GOT3 (cell line): Measurements from ENCODE around the gene TEX22.

Experiments
- DNase-seq: peaks from one replicate; lab custom pipeline; 2025; ENCODE audit warnings: mixed read lengths; lab: John Stamatoyannopoulos, UW

Gene TEX22

DNA sequence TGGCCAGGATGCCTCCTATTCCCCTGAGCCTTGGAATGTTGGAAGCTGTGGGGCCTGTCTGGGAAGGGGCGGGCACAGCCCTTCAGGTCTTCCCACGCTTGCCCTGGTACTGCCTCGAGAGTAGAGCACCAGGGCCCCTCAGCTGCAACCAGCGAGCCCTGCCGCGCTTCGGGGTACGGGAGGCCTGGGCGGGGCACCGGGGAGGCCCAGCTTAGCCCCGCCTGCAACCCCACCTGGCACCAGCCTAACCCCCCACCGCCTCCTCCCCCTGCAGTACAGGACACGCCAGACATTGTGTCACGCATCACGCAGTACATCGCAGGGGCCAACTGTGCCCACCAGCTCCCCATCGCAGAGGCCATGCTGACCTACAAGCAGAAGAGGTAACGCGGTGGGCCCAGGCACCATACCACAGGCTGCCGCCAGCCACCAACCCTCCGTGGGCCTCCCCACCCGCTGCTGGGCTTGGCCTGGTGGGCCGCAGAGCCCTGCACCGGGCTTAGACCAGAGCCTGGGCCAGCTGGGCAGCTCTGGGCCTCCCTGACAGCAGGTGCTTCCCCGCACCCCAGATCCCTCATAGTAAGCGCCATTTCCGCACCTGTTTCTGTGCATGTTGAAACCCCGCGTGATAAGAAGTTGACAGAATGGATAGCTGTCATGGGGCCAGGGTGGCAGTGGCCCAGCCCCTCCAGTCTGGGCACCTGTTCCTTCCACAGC, 13.6 kb upstream of the TEX22 start:
- DNase-seq = no peak

DNA sequence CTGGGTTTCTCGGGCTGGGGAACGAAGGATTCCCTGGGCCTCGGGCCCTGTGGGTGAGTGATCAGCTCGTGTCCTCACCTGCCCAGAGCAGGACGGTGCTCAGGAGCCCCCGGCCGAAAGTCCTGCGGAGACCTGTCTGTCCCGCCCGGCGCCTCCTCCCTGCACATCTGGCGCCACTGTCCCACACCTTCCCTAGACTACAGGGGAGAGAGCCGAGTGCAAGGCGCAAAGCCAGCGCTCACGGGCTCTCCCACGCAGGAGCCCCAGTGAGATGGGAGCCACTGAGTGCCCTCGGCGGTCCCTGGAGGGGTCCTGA, 13.1 kb upstream of the TEX22 start:
- DNase-seq = no peak

DNA sequence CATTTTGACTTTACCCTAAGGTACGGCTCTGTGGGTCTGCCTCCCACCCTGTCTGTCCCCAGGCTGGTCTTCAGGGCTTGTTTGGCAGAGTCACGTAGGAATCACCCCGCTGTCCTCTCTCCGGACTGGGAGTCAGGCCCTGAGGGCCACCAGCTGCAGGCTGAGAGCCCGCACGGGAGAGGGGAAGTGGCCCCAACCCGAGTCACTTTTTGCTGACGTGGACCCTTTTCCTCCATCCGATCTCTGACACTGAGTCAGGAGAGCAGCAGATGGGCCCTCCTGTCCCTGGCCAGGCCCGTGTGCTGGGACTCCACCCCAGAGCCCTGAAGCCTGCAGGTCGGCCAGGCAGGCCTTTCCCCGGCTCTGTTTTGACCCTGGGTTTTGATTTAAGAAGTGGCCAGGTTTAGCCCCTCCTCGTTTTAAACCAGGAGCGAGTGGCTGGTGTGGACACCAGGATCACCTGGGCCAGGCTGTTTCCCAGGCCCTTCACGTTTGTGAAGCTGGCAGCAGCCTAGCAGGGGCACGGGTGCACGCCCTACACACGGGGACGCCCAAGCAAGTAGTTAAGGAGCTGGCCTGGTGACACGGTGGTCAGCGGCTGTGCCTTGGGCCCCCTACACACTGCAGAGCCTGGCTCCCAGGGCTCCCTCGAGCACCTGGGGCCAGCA, 12.5 kb upstream of the TEX22 start:
- no peak for DNase-seq

DNA sequence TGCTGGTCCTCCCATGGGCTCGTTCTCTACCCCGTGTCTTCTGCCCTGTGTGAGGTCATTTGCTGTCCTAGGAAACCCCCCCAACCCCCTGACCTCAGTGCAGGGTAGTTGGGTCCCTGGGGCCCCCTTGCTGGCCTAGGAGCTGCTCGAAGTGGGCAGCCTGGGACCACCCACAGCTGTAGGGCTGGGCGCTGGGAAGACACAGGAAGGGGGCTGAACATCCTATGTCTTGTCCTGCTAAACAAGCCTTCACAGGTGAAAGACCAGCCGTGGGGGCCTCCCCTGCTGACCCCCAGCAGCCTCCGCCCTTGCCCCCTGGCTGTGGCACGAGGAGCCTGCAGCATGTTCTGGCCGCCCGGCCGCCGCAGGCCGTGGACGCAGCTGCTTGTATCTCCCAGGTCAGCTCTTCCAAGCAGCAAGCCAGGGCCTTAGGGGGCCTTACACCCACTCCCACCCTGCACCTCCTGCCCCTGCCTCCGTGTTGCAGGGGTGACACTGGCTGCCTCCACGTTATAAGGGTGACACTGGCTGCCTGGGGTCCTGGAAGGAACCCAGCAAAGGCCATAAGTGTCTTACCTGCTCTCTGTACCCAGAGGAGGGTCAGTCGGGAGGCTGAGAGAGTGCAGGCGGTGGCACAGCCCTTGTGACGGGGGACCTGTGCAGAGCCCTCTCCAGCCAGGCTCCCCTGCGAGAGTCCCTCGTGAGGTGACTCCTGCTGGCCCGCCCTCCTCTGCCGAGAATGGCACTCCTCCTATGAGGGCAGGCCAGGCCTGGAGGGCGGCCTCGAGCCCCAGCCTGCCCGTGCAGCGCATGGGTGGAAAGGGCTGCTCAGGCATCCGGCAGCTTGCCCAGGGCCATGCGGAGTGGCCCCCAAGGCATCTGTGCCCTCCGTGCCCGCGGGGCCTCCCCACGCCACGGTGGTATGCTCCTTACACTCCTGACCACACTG, 11.5 kb upstream of the TEX22 start:
- no peak for DNase-seq

DNA sequence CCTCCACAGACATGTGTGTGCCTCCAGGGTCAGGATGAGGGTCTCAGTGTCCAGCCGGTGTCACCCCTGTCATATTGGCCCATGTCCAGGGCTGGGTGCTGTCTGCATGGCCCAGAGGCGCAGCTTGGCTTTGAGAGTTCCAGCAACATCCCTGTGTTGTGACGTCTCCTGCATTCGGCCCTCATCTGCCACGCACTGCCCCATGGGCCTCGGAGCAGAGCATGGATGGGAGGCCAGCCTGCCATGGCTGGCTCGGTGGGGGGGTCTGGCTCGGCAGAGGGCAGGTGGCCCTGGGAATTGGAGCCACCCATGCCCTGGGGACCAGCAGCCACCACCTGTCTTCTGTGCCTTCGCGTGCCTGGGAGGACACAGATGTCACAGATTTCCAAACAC, 10.8 kb upstream of the TEX22 start:
- no peak for DNase-seq

DNA sequence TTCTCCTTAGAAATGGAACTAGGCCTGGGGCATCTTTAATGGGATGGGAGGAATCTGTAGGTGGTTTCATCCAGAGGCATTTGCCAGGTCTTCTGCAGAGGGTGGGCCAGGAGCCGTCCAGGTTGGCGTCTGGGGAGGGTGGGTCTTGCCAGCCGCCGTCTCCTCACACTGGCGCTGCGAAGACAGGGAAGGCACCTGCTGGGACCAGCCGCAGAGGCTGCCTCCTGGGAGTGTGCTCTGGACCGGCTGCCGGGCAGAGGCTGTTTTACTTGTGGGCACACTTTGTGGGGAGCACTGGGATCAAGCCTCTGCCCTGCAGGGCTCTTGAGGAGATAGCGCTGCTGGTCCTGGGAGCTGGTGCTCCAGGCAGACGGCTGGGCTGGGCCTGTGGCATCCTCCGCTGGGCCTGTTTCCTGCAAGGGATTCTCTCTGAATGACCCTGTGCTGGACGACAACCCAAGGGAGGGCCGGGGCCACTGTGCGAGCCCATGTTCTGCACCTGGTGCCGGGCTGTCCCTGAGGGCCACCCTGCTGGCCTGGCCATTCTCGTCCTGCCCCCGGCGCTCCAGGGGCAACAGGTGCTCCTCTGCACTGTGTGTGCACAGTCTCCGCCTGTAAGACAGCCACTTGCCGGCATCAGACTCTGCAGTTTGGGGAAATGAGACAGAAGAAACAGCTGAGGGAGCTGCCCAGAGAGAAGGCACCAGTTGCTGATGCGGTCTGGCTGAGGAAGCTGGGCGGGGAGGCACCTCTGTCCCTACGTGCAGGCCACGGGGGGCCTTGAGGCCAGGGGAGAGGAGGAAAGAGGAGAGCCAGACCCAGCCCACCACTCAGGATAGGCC, 10.0 kb upstream of the TEX22 start:
- no peak for DNase-seq

DNA sequence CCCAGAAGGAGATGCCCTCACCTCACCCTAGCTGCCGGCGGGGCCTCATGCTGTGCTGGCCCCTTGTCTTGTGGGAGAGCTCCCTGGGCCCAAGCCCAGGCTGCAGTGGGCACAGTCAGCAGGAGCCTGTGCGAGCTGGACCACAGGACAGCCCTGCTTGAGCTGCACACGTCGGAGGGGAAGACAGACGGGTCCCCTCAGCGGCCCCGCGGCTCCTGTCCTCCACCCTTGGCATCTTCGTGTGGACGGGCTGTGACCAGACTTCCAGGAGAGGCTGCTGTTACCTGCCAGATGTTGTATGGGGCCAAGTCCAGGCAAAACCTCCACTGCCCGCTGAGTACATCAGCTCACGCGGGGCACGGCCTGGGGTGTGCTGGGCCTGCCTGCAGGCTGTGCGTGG, 9.4 kb upstream of the TEX22 start:
- no peak for DNase-seq

DNA sequence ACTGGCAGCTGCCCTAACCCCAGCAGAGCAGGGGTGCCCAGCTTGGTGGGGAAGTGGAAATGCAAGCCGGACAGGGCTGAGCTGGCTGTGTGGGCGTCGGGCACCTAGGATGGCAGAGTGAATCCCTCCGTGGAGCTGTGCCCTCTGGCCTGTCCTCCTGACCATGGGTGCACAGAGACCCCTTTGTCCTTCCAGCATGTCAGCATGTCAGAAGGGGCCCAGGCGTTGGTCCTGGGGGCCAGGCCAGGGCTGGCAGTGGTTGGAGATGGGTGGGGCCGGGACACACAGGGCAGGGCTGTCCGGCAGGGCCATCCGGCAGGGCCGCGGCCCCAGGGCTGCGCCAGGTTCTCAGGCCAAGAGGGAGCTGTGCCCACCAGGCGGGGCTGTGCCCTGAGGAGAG, 8.8 kb upstream of the TEX22 start:
- no peak for DNase-seq

DNA sequence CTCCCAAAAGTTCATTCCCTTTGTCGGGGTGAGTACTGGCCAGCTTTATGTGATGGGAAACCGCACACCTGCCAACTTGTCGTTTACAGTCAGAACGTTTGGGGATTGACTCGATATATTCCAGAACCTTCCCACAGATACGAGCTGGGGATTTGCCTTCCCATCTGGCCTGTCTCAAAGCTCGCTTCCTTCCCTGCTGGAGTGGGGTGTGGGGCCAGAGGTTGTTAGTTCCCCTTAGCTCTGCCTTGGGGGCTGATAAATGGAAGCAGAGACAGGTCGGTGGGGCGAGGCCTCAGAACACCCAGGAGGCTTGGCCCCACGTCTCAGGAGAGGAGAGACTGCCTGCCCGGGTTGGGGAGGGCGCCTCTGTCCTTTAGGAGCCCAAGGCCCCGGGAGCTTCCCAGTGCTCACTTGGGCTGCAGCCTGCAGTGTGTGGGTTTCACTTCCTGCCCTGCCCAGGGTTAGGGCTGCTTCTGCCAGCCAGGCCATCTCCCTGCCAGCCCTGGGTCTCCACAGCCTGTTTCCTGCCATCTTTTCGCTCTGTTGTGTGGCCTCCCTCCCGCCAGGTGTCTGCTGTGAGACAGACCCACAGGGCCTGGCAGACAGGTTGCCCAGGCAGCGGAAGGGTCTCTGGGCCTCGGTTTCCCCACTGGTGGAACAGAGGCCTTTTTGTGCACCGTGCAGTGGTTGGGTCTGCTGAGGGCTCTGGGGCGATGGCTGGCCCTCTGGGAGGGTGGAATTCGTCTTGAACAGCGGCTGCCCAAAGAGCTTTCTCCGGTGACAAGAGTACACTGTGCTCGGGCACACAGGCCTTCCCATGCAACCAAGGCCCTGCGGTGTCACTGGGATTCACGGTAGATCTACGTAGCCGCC, 8.1 kb upstream of the TEX22 start:
- DNase-seq = no peak

DNA sequence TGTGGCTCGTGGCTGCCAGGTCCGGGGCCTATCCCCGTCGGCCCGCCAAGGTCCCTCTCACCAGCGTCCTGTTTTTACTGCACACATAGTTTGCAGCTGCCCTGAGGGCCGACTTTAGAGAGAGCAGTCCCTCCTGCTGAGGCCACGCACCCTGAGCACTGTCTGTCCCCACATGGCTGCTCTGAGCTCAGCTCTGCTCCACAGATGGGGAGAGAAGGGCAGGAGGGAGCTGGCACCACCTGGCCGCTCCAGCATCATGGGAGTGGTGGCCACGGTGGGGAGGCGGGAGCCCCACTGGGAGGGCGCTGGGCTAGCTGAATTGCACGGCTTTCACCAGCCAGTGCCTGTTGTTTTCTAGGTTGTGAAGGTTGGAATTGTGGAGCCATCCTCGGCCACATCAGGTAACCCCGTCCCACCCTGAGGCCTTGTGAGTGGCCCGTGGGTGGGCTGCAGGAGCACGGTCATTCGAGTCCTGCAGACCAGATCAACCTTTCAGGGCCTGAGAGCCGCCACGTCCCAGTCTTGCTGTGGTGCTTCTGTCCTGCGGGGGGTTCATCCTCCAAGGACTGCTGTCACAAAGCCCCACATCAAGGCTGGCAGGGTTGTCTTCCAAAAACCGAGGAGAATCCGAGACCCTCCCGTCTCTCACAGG, 7.4 kb upstream of the TEX22 start:
- no peak for DNase-seq

DNA sequence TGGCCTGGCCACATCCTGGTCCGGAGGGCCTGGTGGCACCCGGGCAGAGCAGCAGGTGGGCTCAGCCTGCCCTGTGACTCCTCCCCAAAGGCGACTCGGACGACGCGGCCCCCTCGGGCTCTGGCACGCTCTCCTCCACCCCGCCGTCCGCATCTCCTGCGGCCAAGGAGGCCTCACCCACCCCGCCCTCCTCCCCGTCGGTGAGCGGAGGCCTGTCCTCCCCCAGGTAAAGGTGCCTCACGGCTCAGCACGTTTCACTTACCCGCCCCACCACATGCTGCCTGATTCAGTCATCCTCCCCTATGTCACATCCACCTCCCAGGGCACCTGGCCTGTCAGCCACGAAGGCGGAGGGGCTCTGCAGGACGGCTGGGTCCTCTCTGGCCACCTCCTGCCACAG, 6.8 kb upstream of the TEX22 start:
- no peak for DNase-seq

DNA sequence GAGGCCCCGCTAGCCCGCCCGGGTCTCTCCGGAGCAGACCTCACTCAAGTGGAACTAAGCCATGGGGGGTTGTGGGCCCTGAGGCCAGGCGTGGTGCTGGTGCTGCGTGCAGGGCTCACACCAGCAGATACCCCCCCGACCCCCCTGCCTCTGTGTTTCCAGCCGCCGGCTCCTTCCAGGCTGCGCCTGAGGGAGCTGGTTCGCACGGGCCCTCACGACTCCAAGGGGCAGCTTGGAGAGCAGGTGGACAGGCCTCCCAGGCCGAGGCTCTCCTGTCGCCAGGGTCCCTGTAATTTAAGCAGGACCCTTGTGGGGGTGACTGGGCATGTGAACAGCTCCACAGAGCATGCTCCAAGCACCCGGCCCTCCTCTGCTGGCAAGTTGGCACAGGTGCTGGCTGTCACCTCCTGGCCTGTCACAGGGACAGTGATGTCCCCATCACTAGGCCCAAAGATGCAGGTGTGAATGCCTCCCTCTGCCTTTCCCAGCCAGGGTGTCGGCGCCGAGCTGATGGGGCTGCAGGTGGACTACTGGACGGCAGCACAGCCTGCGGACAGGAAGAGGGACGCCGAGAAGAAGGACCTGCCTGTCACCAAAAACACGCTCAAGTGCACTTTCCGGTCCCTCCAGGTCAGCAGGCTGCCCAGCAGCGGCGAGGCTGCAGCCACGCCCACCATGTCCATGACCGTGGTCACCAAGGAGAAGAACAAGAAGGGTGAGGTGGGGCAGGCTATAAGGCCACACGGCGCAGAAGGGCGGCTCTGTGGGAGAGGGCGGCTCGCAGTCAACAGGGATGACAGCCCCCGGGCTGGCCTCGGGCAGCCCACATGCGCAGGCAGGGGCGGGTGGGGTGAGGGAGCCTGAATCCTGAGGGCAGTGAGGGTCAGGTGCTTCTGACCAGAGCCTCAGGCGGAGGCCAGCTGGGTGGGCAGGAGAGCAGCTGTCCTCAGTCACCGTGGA, 5.9 kb upstream of the TEX22 start:
- no peak for DNase-seq

DNA sequence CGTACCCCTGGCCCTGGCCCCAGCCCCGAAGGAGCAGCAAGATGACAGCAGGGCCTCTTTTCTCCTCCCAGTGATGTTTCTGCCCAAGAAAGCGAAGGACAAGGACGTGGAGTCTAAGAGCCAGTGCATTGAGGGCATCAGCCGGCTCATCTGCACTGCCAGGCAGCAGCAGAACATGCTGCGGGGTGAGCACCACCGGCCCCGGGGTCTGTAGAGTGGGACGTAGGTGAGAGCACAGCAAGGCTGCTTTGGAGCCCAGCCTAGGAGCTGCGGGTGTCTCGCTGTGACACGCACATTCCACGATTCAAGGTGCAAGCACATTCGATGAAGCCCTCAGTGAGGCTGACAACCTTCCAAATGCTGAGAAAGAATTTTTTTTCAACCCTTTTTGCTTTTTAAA, 5.2 kb upstream of the TEX22 start:
- no peak for DNase-seq

DNA sequence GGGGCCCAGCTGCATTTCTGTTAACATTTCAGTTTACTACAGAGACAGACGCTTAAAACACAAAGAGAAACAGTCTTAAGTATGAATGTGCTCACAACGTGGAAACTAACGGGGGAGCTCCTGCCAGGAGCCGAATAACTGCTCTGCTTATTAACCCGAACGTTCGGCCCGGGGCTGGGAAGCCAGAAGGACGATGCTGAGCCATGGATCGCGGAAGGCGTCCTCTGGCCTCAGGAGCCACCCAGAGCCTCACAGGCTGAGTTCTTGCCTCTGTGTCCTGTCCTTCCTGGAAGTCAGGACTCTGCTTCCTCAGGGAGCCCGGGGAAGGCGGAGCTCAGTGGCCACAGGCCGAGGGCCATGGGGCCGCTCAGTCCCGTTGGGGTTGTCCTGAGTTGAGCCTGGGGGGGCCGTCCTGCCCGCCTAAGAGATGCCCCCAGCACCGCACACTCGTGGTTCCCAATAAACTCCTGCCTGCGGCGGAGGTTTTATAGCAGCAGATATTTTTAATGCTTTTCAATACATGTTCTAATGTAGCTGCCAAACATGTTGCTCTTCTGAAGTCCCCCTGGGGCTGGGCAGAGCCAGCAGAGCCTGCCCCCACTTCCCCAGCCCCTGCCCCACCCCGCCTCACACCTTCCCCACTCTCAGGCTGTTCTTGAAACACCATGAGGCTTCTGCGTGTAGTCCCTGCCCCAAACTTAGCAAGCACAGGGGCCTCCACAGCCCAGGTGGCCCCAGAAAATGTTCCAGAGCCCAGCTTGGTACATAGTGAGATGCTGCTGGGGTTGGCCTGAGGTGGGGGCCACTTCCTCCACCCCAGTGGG, 3.4 kb upstream of the TEX22 start:
- no peak for DNase-seq

DNA sequence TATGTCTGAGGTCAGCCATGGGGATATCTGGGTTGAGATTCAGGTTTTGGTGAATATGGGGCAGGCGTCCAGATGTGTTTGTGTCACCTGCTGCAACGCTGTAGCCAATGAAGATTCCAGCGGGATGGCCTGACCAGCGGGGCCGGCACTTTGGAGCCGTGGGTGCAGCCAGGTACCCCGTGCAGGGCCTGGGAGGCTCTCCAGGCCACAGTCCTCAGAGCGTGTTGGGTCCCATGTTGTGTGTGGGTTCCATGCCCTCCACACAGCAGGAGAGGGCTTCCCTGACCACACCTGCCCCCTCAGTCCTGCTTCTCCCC, 2.8 kb upstream of the TEX22 start:
- DNase-seq = no peak

DNA sequence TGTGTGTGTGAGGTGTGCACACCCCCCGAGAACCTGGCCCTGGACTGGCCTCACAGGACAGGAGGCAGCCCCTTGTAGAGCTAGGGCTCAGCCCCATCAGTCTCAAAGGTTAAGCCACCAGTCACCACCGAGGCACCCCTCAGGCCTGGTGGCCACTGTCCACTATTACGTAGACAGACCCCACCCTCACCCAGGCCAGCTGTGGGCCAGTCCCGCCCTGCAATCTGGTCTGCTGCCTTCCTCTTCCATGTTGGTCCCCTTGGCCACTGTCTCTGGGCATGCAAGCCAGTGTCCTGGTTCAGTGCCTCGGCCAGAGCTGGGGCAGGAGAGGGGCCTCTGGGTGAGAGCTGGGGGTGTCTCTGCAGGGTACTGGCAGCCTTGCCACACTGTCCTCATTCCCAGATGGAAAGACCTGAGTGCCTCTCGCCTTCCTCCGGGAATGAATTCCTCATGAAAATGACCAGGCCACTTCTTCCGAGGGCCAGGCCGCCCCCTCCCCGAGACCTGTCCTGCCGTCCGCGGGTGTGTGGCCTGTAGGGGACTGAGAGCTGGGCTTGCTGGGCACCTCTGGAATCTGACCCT, 897 bp upstream of the TEX22 start:
- no peak for DNase-seq

DNA sequence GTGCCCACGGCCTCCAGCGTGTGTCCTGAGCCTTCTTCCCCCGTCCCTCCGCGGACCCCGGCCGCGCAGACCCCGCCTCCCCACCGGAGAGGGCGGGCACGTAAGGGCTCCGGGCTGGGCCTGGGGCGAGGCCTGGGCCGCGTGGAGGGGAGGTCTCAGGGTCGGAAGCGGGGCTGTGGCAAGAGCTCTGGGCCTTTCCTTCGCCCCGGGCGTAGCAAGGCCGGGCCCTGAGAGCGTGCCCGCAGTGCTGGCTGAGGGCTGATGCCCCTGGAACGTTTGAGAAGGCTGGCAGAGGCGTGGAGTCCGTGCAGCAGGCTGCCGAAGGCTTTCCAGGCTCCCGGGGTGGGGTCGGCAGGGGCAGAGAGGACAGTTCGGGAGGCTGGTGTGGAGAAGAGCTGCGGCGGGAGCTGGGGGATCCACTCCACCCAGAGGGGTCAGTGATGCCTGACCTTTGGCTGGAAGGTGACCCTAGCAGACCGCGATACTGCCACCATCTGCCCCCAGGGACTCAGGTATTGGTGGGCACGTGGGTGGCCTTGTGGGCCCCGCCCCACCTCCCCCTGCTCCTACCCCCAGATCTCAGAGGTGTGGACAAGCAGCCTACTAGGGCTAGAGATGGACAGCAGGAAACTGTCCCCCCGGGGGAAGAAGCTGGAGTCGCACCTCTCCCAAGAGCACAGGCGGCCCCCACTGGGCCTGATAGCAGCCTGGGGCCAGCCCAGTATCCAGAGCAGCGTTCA, 558 bp downstream of the TEX22 start:
- DNase-seq = no peak

DNA sequence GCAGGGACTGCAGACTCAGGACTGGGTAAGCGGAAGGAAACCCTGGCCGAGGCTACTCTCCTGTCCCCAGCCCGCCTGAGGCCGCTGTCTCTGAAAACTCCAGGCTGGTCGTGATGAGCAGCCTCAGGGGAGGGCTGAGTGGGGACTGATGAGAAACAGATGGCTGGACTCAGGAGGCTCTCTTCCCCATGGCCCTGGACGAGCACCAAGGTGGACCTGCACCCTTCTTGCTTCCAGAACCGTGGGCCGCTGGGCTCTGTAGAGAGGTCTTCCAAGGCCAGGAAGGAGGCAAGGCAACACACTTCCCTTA, 1.1 kb downstream of the TEX22 start:
- DNase-seq = no peak
